H9 (cell line): ENCODE measurements around the gene KMT2D. TPM values are rescaled to one million over a fixed set of nuclear protein-coding genes. Genes with fewer than 3 reads are reported as not detected.

Experiments used
- DNase-seq: peaks from one replicate; pipeline ENCODE4 v3.0.0-alpha.2; 2017
- H2AFZ ChIP-seq: one replicate; pipeline ENCODE4 v1.6.1; 2013; ENCODE audit warnings: mild to moderate bottlenecking, low read length, control low read depth, moderate library complexity
- H2AK5ac ChIP-seq: 2 replicates; pipeline ENCODE4 v1.6.1; 2013; ENCODE audit warnings: low read length, control low read depth, mixed read lengths; ENCODE audit not compliant: insufficient read length
- H2BK120ac ChIP-seq: one replicate; pipeline ENCODE4 v1.6.1; 2013; ENCODE audit warnings: low read depth, mild to moderate bottlenecking, low read length, control low read depth, inconsistent platforms; ENCODE audit not compliant: poor library complexity, severe bottlenecking
- H2BK12ac ChIP-seq: 2 replicates; pipeline ENCODE4 v1.6.1; 2013; ENCODE audit warnings: low read length, control low read depth, mixed read lengths, low read depth; ENCODE audit not compliant: insufficient read length
- H2BK15ac ChIP-seq: 2 replicates; pipeline ENCODE4 v1.6.1; 2013; ENCODE audit warnings: low read depth, low read length, control low read depth
- H2BK20ac ChIP-seq: one replicate; pipeline ENCODE4 v1.6.1; 2013; ENCODE audit warnings: low read depth, mild to moderate bottlenecking, low read length, control low read depth, inconsistent platforms; ENCODE audit not compliant: poor library complexity, severe bottlenecking
- H2BK5ac ChIP-seq: 2 replicates; pipeline ENCODE4 v1.6.1; 2013; ENCODE audit warnings: low read length, control low read depth, mixed read lengths; ENCODE audit not compliant: insufficient read length
- H3K14ac ChIP-seq: 2 replicates; pipeline ENCODE4 v1.6.1; 2013; ENCODE audit warnings: low read length, control low read depth; ENCODE audit not compliant: insufficient read depth
- H3K18ac ChIP-seq: 2 replicates; pipeline ENCODE4 v1.6.1; 2013; ENCODE audit warnings: low read depth, mild to moderate bottlenecking, mixed read lengths, low read length, control low read depth; ENCODE audit not compliant: insufficient read length
- H3K23ac ChIP-seq: 2 replicates; pipeline ENCODE4 v1.6.1; 2013; ENCODE audit warnings: low read length, control low read depth, mixed read lengths, low read depth; ENCODE audit not compliant: insufficient read length
- H3K23me2 ChIP-seq: 2 replicates; pipeline ENCODE4 v1.6.1; 2013; ENCODE audit warnings: low read depth, mild to moderate bottlenecking, mixed read lengths, low read length, control low read depth; ENCODE audit not compliant: insufficient read length, poor library complexity, severe bottlenecking
- H3K27ac ChIP-seq: 2 replicates; pipeline ENCODE4 v1.5.1; 2013; ENCODE audit warnings: low read length, control low read depth, mixed read lengths, low read depth; ENCODE audit not compliant: insufficient read length
- H3K27me3 ChIP-seq: 2 replicates; pipeline ENCODE4 v1.6.1; 2013; ENCODE audit warnings: low read length, control low read depth, inconsistent platforms; ENCODE audit not compliant: insufficient read depth
- H3K4ac ChIP-seq: 2 replicates; pipeline ENCODE4 v1.6.1; 2013; ENCODE audit warnings: low read depth, mild to moderate bottlenecking, control low read depth, inconsistent platforms, low read length, moderate library complexity
- H3K4me1 ChIP-seq: 2 replicates; pipeline ENCODE4 v1.6.1; 2013; ENCODE audit warnings: low read length, control low read depth, inconsistent platforms; ENCODE audit not compliant: insufficient read depth
- H3K4me2 ChIP-seq: 2 replicates; pipeline ENCODE4 v1.6.1; 2013; ENCODE audit warnings: low read length, control low read depth, mixed read lengths; ENCODE audit not compliant: insufficient read length, insufficient read depth
- H3K56ac ChIP-seq: 2 replicates; pipeline ENCODE4 v1.6.1; 2013; ENCODE audit warnings: low read depth, mild to moderate bottlenecking, mixed read lengths, low read length, control low read depth; ENCODE audit not compliant: insufficient read length
- H3K79me1 ChIP-seq: 2 replicates; pipeline ENCODE4 v1.6.1; 2013; ENCODE audit warnings: low read depth, mild to moderate bottlenecking, moderate library complexity, low read length, control low read depth, inconsistent platforms; ENCODE audit not compliant: insufficient read depth, poor library complexity, severe bottlenecking
- H3K79me2 ChIP-seq: 2 replicates; pipeline ENCODE4 v1.6.1; 2013; ENCODE audit warnings: low read length, control low read depth, inconsistent platforms; ENCODE audit not compliant: insufficient read depth
- H3K9ac ChIP-seq: 2 replicates; pipeline ENCODE4 v1.6.1; 2013; ENCODE audit warnings: low read length, control low read depth, mixed read lengths; ENCODE audit not compliant: insufficient read length; ENCODE audit errors: extremely low read depth
- H3K9me3 ChIP-seq: one replicate; pipeline ENCODE4 v1.6.1; 2013; ENCODE audit warnings: low read depth, low read length, inconsistent platforms; ENCODE audit not compliant: control insufficient read depth
- H3T11ph ChIP-seq: one replicate; pipeline ENCODE4 v1.6.1; 2013; ENCODE audit warnings: mild to moderate bottlenecking, low read length, control low read depth, inconsistent platforms
- H4K20me1 ChIP-seq: one replicate; pipeline ENCODE4 v1.6.1; 2013; ENCODE audit not compliant: control insufficient read depth, insufficient read length, insufficient read depth
- H4K5ac ChIP-seq: 2 replicates; pipeline ENCODE4 v1.6.1; 2013; ENCODE audit warnings: low read depth, mild to moderate bottlenecking, mixed read lengths, low read length, control low read depth; ENCODE audit not compliant: insufficient read length
- H4K8ac ChIP-seq: replicated peaks from 2 replicates; pipeline ENCODE4 v1.6.1; 2013; ENCODE audit warnings: low read length, control low read depth, mixed read lengths, low read depth; ENCODE audit not compliant: insufficient read length
- H4K91ac ChIP-seq: 2 replicates; pipeline ENCODE4 v1.6.1; 2013; ENCODE audit warnings: low read depth, mild to moderate bottlenecking, moderate library complexity, mixed read lengths, low read length, control low read depth; ENCODE audit not compliant: insufficient read length
- H3K27ac Mint-ChIP-seq, 3 experiments: 2 replicates in 2 of 3; 3 replicates in 1 of 3; pipeline ENCODE4 v1.8.0; 2020 to 2021; ENCODE audit warnings: mixed read lengths in 3 of 3, mild to moderate bottlenecking in 1 of 3, moderate library complexity in 1 of 3
- H3K27me3 Mint-ChIP-seq: 2 replicates; pipeline ENCODE4 v1.8.0; 2021; ENCODE audit warnings: low read depth, mild to moderate bottlenecking, moderate library complexity, mixed read lengths
- H3K36me3 Mint-ChIP-seq, 3 experiments: 2 replicates in 2 of 3; 3 replicates in 1 of 3; pipeline ENCODE4 v1.8.0; 2020 to 2021; ENCODE audit warnings: low read depth in 3 of 3, mixed read lengths in 3 of 3; ENCODE audit not compliant: insufficient read depth in 1 of 3
- H3K4me1 Mint-ChIP-seq, 2 experiments: 2 replicates each; pipeline ENCODE4 v1.8.0; 2020; ENCODE audit warnings: mixed read lengths in 2 of 2
- H3K4me3 Mint-ChIP-seq, 2 experiments: 2 replicates in 1 of 2; 3 replicates in 1 of 2; pipeline ENCODE4 v1.8.0; 2020 to 2021; ENCODE audit warnings: mild to moderate bottlenecking in 2 of 2, mixed read lengths in 2 of 2, moderate library complexity in 1 of 2
- H3K9me3 Mint-ChIP-seq, 2 experiments: 2 replicates in 1 of 2; 3 replicates in 1 of 2; pipeline ENCODE4 v1.8.0; 2020; ENCODE audit warnings: mild to moderate bottlenecking in 2 of 2, mixed read lengths in 2 of 2, moderate library complexity in 1 of 2
- WGBS: extraction: QIAGEN DNeasy Blood & Tissue Kit; methylation state at CpG from one replicate; pipeline ENCODE4 v1.1.7; 2013; ENCODE audit warnings: missing lambda C conversion rate, low lambda C conversion rate, mixed read lengths; ENCODE audit not compliant: insufficient read length; ENCODE audit errors: extremely low coverage; 5-methylcytosine and 5-hydroxymethylcytosine counted together
- total RNA-seq: library from RNA; stranded (reverse); gene quantifications from 2 replicates; pipeline ENCODE4 v1.2.1, GENCODE V29; 2021
- TF ChIP-seq, protein P1 (sequence below): fragments of 200-600 bp; sonication (generic); conservative IDR thresholded peaks from 3 replicates; pipeline ENCODE4 v1.8.0; 2021; ENCODE audit warnings: antibody characterized with exemption, mild to moderate bottlenecking

The KMT2D gene
- total RNA-seq, 1 experiment from 2014 or later: 93.7 TPM

DNA sequence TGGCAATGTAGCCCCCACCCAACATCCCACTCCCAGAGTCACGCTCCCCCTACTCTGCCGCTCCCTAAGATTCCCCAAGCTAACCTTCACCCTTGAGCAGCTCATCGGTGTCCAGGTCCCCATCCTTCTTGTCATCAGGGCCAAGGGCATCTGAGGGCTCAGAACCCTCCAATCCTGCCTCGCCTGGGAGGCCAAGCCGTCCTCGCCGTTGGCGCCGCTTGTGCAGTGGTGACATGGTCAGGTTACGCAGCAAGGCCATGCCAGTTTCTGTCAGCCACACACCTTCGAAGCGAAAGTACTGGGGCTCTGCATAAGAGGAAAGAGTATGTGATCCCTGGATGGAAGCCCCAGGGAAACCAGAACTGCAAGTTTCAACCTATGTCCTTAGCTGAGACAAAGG, 15.9 kb downstream of the KMT2D start:
- Histone ChIP-seq H2AK5ac (no peak overlapping the region), H3K27ac (no peak overlapping the region), H3K18ac (no peak overlapping the region), H3K4ac (no peak overlapping the region), H3T11ph (no peak overlapping the region), H3K4me2 (no peak overlapping the region), H4K5ac (no peak overlapping the region), H3K9me3 (no peaks in the 10 kb centered on the region), H2BK12ac (no peak overlapping the region), H3K14ac (no peak overlapping the region), H2AFZ (no peak overlapping the region), H2BK15ac (no peak overlapping the region), H2BK5ac (no peak overlapping the region), H4K20me1 (no peaks in the 10 kb centered on the region), H3K56ac (no peak overlapping the region), H4K91ac (no peak overlapping the region), H3K9ac (no peak overlapping the region), H3K79me1 (no peaks in the 10 kb centered on the region), H3K79me2 (no peaks in the 10 kb centered on the region), H3K23me2 (no peaks in the 10 kb centered on the region), H4K8ac (no peak overlapping the region), H3K4me1 (no peaks in the 10 kb centered on the region), H2BK120ac (no peak overlapping the region), H2BK20ac (no peak overlapping the region), H3K27me3 (no peaks in the 10 kb centered on the region), H3K23ac (no peak overlapping the region)
- no peak for DNase-seq
- Mint-ChIP-seq H3K27me3 (no peaks in the 10 kb centered on the region), H3K4me1 (no peaks in the 10 kb centered on the region), H3K9me3 (no peaks in the 10 kb centered on the region), H3K27ac (no peak overlapping the region), H3K4me3 (no peak overlapping the region), H3K36me3 (peaks cover 71 to 98% (median 94%) of the 10 kb centered on the region in 3 experiments)
- TF ChIP-seq, protein P1, sequence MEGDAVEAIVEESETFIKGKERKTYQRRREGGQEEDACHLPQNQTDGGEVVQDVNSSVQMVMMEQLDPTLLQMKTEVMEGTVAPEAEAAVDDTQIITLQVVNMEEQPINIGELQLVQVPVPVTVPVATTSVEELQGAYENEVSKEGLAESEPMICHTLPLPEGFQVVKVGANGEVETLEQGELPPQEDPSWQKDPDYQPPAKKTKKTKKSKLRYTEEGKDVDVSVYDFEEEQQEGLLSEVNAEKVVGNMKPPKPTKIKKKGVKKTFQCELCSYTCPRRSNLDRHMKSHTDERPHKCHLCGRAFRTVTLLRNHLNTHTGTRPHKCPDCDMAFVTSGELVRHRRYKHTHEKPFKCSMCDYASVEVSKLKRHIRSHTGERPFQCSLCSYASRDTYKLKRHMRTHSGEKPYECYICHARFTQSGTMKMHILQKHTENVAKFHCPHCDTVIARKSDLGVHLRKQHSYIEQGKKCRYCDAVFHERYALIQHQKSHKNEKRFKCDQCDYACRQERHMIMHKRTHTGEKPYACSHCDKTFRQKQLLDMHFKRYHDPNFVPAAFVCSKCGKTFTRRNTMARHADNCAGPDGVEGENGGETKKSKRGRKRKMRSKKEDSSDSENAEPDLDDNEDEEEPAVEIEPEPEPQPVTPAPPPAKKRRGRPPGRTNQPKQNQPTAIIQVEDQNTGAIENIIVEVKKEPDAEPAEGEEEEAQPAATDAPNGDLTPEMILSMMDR: no peak
- no CpG with 5 or more reads among the region's 12 CpGs for WGBS
